Heart right ventricle (tissue), 16 donors: ENCODE results near the gene ZNF526. TPM values are rescaled to one million over a fixed set of nuclear protein-coding genes. Genes with fewer than 3 reads are reported as not detected.
"Not testable (repeated sequence)": the region's sequence is repeated elsewhere in the genome, so short reads cannot be mapped to it uniquely, and the experiment has no call there.

Experiments
- ATAC-seq, 8 donors: fragments of 200-7000 bp; cut with Tn5 transposase; one replicate each; pipeline ENCODE4 v1.9.1; 2020; ENCODE audit warnings: mild to moderate bottlenecking in 8 of 8, moderate library complexity in 8 of 8, moderate number of reproducible peaks in 1 of 8
- DNase-seq, 2 donors: peaks; one replicate each; pipeline ENCODE4 v3.0.0-alpha.2; 2020
- H3K27ac ChIP-seq, 10 donors: fragments of 200-600 bp; sonication (generic) in 2 of 10; one replicate each; pipeline versions ENCODE4 v1.5.0 to v1.8.0; 2020 to 2022; ENCODE audit warnings: mild to moderate bottlenecking in 3 of 10
- H3K27me3 ChIP-seq, 7 donors: fragments of 200-600 bp; one replicate each; pipeline ENCODE4 v1.8.0; 2021 to 2022; ENCODE audit warnings: mild to moderate bottlenecking in 2 of 7
- H3K36me3 ChIP-seq, 9 donors: fragments of 200-600 bp; sonication (generic) in 1 of 9; one replicate each; pipeline versions ENCODE4 v1.5.0 to v1.8.0; 2020 to 2022; ENCODE audit warnings: mild to moderate bottlenecking in 2 of 9
- H3K4me1 ChIP-seq, 9 donors: fragments of 200-600 bp; sonication (generic) in 1 of 9; one replicate each; pipeline versions ENCODE4 v1.5.0 to v1.8.0; 2020 to 2022; ENCODE audit warnings: mild to moderate bottlenecking in 4 of 9
- H3K4me3 ChIP-seq, 10 donors: fragments of 200-600 bp; sonication (generic) in 2 of 10; one replicate each; pipeline versions ENCODE4 v1.5.0 to v1.8.0; 2020 to 2022; ENCODE audit warnings: mild to moderate bottlenecking in 7 of 10, moderate library complexity in 2 of 10
- H3K9me3 ChIP-seq, 11 donors: fragments of 200-600 bp in 10 of 11; sonication (generic) in 2 of 11; one replicate each; pipeline versions ENCODE4 v1.5.0 to v1.8.0; 2013 to 2022; ENCODE audit warnings: mild to moderate bottlenecking in 2 of 11, control low read depth in 1 of 11, moderate library complexity in 1 of 11
- WGBS, 2 donors: extraction: QIAGEN DNeasy Blood & Tissue Kit; methylation state at CpG; one replicate each; pipeline ENCODE4 v1.1.7; 2013; ENCODE audit warnings: inconsistent platforms in 1 of 2; 5-methylcytosine and 5-hydroxymethylcytosine counted together
- intact Hi-C, 10 donors: fragments of 100-400 bp; cut with DNase I; formaldehyde crosslinking; loops; one replicate each; pipeline versions ENCODE4 v1.11.1 to v1.14.2; 2022
- polyA plus RNA-seq, 2 donors: library from polyadenylated mRNA; stranded (reverse); fragments of 200-250 nt; gene quantifications; one replicate each; pipeline ENCODE4 v1.2.3, GENCODE V29; 2013
- total RNA-seq, 10 donors: library from RNA; stranded (reverse); fragmentation: NEBNext Ultra II Directional in 3 of 10; extraction: Animal tissue kit (Norgen Biotek cat#: 25700) in 3 of 10; gene quantifications; one replicate each; pipeline versions ENCODE4 v1.2.1 to v1.2.4, GENCODE V29; 2021 to 2023
- TF ChIP-seq, protein P1 (sequence below), 9 donors: fragments of 200-600 bp; sonication (generic) in 2 of 9; IDR thresholded peaks; one replicate each; pipeline versions ENCODE4 v1.5.0 to v1.8.0; 2021 to 2022; ENCODE audit warnings: antibody characterized with exemption in 9 of 9, mild to moderate bottlenecking in 5 of 9, moderate library complexity in 1 of 9
- donor health status: Arrhythmogenic right ventricular cardiomyopathy.
- donor health status: ischemic (EF 13 %, LVEDD 7.1; RV severe dilation, severe dysfunction).
- donor health status: healthy with polysubstance abuse.
- donor health status: DM: no; HTN: yes; CAD: no.
- donor health status: DM: no; HTN: no; CAD: no.
- donor health status: ischemic (EF 25% LVEDD 6.9; RV normal size, moderate dysfunction).
- donor health status: ischemic (EF 25% LVEDD 5.7; RV mildly dilated, moderate dysfunction).
- donor health status: healthy.
- donor health status: DM: yes; HTN: yes; CAD: no.
- donor health status: Ischemic cardiomyopathy.
- donor health status: ischemic (EF 35%, LVEDD 5.7; RV mildly dilated, moderate dysfunction).
- donor health status: nonischemic (EF 11% LVEDD 7.7; RV severe dilation, severe dysfunction).
- donor health status: DM: yes; HTN: yes; CAD: no.
- donor health status: PGD.
- donor health status: ischemic (EF 29% LVEDD 5.4; RV normal size, mild dysfunction).
- donor health status: nonischemic (EF 23%, LVEDD 6.1; RV moderate dilation, normal function).

Gene ZNF526
- total and polyA plus RNA-seq, 12 donors = 3.2 to 7.0 (median 5.1) TPM

DNA sequence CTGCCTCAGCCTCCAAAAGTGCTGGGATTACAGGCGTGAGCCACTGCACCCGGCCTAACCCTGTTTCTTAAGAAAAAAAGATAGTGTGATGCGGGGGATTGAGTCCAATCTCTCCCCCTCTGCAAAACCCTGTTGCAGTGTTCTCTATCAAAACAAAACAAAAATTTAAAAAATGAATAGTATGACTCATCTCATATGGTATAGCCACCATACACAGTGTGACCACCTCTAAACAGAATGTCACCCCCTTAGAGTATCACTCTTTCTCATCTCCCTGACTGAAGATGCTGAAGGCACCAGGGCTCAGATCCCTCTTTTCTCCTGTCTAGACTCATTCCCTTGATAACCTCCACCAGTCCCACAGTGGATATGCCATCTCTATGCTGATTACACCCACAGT lies 41.7 kb downstream of the ZNF526 start:
- TF ChIP-seq, protein P1, sequence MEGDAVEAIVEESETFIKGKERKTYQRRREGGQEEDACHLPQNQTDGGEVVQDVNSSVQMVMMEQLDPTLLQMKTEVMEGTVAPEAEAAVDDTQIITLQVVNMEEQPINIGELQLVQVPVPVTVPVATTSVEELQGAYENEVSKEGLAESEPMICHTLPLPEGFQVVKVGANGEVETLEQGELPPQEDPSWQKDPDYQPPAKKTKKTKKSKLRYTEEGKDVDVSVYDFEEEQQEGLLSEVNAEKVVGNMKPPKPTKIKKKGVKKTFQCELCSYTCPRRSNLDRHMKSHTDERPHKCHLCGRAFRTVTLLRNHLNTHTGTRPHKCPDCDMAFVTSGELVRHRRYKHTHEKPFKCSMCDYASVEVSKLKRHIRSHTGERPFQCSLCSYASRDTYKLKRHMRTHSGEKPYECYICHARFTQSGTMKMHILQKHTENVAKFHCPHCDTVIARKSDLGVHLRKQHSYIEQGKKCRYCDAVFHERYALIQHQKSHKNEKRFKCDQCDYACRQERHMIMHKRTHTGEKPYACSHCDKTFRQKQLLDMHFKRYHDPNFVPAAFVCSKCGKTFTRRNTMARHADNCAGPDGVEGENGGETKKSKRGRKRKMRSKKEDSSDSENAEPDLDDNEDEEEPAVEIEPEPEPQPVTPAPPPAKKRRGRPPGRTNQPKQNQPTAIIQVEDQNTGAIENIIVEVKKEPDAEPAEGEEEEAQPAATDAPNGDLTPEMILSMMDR (IDR thresholded peaks at IDR 0.05) = no peak
- WGBS, 2 donors = 87 to 90% methylated on average over 3 of the region's 3 CpGs
- intact Hi-C loops = no loop called here
- Histone ChIP-seq H3K36me3 (no peaks in the 10 kb centered on the region), H3K27me3 (no peaks in the 10 kb centered on the region), H3K4me3 (no peak overlapping the region), H3K27ac (no peak overlapping the region), H3K9me3 (no peaks in the 10 kb centered on the region), H3K4me1 (peaks cover 0 to 9% (median 4%) of the 10 kb centered on the region in 9 donors)
- DNase-seq (no peak), ATAC-seq (no peak)

DNA sequence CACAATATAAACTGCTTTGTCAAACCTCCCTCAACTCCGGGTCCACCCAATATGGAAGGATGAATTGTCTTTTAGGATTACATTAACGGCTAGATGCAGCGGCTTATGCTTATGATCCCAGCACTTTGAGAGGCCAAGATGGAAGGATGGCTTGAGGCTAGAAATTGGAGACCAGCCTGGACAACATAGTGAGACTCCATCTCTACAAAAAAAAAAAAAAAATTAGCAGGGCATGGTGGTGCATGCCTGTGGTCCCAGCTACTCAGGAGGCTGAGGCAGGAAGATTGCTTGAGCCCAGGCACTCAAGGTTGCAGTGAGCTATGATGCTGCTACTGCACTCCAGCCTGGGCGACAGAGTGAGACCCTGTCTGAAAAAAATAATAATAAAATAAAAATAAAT lies 46.0 kb downstream of the ZNF526 start:
- not testable (repeated sequence) for H3K27me3 ChIP-seq, ATAC-seq

DNA sequence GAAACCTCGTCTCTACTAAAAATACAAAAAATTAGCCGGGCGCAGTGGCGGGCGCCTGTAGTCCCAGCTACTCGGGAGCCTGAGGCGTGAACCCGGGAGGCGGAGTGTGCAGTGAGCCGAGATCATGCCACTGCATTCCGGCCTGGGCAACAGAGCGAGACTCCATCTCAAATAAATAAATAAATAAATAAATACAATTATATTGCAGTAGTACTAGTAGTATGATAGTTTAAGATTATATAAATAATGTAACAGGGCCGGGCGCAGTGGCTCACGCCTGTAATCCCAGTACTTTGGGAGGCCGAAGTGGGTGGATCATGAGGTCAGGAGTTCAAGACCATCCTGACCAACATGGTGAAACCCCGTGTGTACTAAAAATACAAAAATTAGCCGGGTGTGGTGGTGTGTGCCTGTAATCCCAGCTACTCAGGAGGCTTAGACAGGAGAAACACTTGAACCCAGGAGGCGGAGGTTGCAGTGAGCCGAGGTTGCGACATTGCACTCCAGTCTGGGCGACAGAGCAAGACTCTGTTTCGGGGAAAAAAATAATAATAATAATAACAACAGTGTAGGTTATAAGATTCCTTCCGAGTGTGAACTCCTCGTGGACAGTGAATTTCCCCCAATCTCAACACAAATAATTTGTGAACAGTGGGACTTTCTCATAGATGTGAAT lies 47.0 kb downstream of the ZNF526 start:
- H3K4me1 ChIP-seq = peaks cover 18 to 35% (median 28%) of the 10 kb centered on the region in 9 donors
- ATAC-seq, H3K9me3 ChIP-seq, H3K27me3 ChIP-seq, intact Hi-C loops, H3K4me3 ChIP-seq, H3K36me3 ChIP-seq: not testable (repeated sequence)
- WGBS, 2 donors = 93 to 95% methylated on average over 24 to 25 of the region's 25 CpGs
- peak overlapping the region in 3 of 10 donors; percentile 90 to 99 (median 95) for H3K27ac ChIP-seq
- DNase-seq = peak in 1 of 2 donors; percentile 2

More for the DNA sequence above, 46.0 kb downstream of the ZNF526 start:
- H3K4me1 ChIP-seq = peaks cover 14 to 25% (median 21%) of the 10 kb centered on the region in 9 donors
- H3K27ac ChIP-seq, intact Hi-C loops, H3K9me3 ChIP-seq, H3K4me3 ChIP-seq, H3K36me3 ChIP-seq, DNase-seq: not testable (repeated sequence)
- 89 to 94% methylated on average over 4 of the region's 4 CpGs for WGBS, 2 donors

DNA sequence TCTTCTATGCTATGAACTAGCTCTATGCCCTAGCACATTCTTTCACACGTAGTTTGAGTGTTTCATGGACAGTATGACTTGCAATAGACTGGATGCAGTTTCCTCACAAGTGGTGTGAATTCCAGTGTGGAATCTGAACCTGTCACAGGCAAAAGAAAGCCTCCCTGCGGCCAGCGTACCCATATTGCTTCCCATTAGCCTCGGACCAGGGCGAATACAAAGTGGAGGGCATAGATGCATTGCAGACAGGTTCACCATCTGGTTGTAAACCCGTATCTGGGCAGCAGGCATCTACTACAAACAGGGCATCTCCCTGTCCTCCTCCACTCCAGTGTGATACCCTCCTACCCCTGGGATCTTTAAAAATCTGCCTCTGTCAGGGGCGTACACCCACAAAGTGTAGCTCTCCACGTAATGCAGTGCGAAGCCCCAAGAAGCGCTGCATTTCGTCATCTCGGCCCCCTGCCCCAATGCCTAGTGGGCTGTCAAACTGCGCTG lies 47.6 kb downstream of the ZNF526 start:
- no peaks in the 10 kb centered on the region for H3K27me3 ChIP-seq
- 5 to 7% methylated on average over 13 of the region's 13 CpGs for WGBS, 2 donors
- intact Hi-C loops = loop anchor here in 4 of 10 donors (1.0 to 2.0 kb wide), 2 partner anchors 12 to 13 kb away; partner anchors contain the start of gene ERF (in 4 of the 4)
- TF ChIP-seq, protein P1 (IDR thresholded peaks at IDR 0.05) = no peak
- DNase-seq (no peak), ATAC-seq (no peak)
- H3K36me3 ChIP-seq = peaks cover 0 to 14% (median 7%) of the 10 kb centered on the region in 9 donors
- no peaks in the 10 kb centered on the region for H3K9me3 ChIP-seq
- peak overlapping the region; percentile 90 to 99 (median 97) for H3K27ac ChIP-seq
- peak overlapping the region; percentile 13 to 83 (median 66) for H3K4me3 ChIP-seq
- peaks cover 18 to 39% (median 29%) of the 10 kb centered on the region in 9 donors for H3K4me1 ChIP-seq

DNA sequence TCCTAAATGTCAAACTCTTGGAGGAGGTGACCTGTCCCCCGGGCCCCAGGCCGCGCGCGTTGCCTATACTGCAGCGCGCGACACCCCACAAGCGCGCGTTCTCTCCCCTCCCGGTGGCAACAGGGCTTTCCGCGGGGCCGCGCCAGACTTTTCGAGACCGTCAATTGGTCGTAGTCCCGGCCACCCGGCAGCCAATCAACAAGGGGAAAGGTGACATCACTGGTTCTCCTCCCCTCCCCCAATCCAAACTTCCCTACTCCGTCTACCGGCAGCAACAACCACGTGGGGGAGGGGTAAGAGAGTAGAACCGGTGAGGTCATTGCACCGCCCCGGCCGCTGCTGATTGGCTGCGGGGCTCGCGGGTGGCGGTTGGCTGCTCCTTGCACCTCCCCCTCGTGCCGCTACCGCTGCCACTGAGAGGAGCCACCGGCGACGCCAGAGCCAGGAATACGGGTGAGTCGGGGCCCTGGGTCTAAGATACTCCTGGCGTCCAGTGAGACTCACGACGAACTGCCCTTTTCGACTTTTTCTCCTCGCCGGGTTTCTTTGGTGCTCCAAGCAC lies 48.1 kb downstream of the ZNF526 start:
- TF ChIP-seq, protein P1 (IDR thresholded peaks at IDR 0.05) = peak in 1 of 9 donors; percentile 10
- intact Hi-C loops = loop anchor here in 4 of 10 donors (1.0 to 2.0 kb wide), 2 partner anchors 13 kb away; partner anchors contain the start of gene ERF (in 4 of the 4)
- peak; percentile 83 to 93 (median 87) for ATAC-seq
- Histone ChIP-seq H3K27ac (peak overlapping the region; percentile 90 to 99 (median 97)), H3K36me3 (peaks cover 0 to 19% (median 12%) of the 10 kb centered on the region in 9 donors), H3K4me1 (peaks cover 18 to 39% (median 29%) of the 10 kb centered on the region in 9 donors), H3K27me3 (no peaks in the 10 kb centered on the region), H3K4me3 (peak overlapping the region; percentile 13 to 83 (median 66)), H3K9me3 (no peaks in the 10 kb centered on the region)
- peak; percentile 96 to 100 for DNase-seq
- 0% methylated on average over 44 to 46 of the region's 46 CpGs for WGBS, 2 donors
